Ishikawa (cell line): ENCODE data around the gene THSD4.

Source experiments
- CEBPB ChIP-seq: IDR thresholded peaks from 2 replicates; pipeline ENCODE4 v1.6.1; 2012
- CREB1 ChIP-seq: IDR thresholded peaks from 2 replicates; pipeline ENCODE4 v1.6.1; 2012; ENCODE audit warnings: low read depth
- EGR1 ChIP-seq: IDR thresholded peaks from 2 replicates; pipeline ENCODE4 v1.6.1; 2012
- EP300 ChIP-seq: IDR thresholded peaks from 2 replicates; pipeline ENCODE4 v1.6.1; 2012; ENCODE audit warnings: borderline replicate concordance
- FOXM1 ChIP-seq: IDR thresholded peaks from 2 replicates; pipeline ENCODE4 v1.6.1; 2012; ENCODE audit warnings: low read depth, borderline replicate concordance
- MAX ChIP-seq: IDR thresholded peaks from 2 replicates; pipeline ENCODE4 v1.6.1; 2012
- NFIC ChIP-seq: IDR thresholded peaks from 2 replicates; pipeline ENCODE4 v1.6.1; 2012
- RAD21 ChIP-seq: IDR thresholded peaks from 2 replicates; pipeline ENCODE4 v1.6.1; 2012; ENCODE audit warnings: low read depth
- REST ChIP-seq: IDR thresholded peaks from 2 replicates; pipeline ENCODE4 v1.6.1; 2012; ENCODE audit warnings: low read depth, mild to moderate bottlenecking
- TAF1 ChIP-seq: IDR thresholded peaks from 2 replicates; pipeline ENCODE4 v1.6.1; 2012; ENCODE audit warnings: low read depth, mild to moderate bottlenecking
- TCF12 ChIP-seq: IDR thresholded peaks from 2 replicates; pipeline ENCODE4 v1.6.1; 2012; ENCODE audit warnings: low read depth
- TEAD4 ChIP-seq: IDR thresholded peaks from 2 replicates; pipeline ENCODE4 v1.6.1; 2012
- USF1 ChIP-seq: IDR thresholded peaks from 2 replicates; pipeline ENCODE4 v1.6.1; 2012
- YY1 ChIP-seq: IDR thresholded peaks from 2 replicates; pipeline ENCODE4 v1.6.1; 2012; ENCODE audit warnings: low read depth
- ZBTB7A ChIP-seq: IDR thresholded peaks from 2 replicates; pipeline ENCODE4 v1.6.1; 2012; ENCODE audit warnings: low read depth

The THSD4 gene

DNA sequence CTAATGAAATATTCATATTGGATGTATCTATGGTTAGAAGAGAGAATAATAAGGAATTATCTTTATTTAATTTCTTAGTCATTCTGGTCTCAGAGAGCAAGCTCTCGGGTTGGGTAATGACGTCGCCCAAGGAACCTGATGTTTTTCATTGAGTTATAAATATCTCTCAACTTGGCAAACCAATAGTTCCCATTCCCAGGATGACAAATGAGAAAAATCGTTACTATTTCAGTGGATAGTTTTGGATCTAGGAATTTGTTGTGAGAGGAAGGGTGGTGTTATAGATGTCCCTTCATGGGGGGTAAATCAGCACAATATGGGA, 532.2 kb downstream of the THSD4 start:
- TF ChIP-seq EGR1 (no peak), USF1 (no peak), NFIC (no peak), REST (no peak), FOXM1 (no peak), TCF12 (no peak), EP300 (no peak), YY1 (no peak), CREB1 (no peak), ZBTB7A (no peak), CEBPB (no peak), TAF1 (no peak)

- TF ChIP-seq CEBPB = no peak
- no peak for TF ChIP-seq NFIC
- no peak for TF ChIP-seq YY1
- TF ChIP-seq FOXM1 = no peak
- no peak for TF ChIP-seq TCF12
- TF ChIP-seq TAF1 = no peak
- no peak for TF ChIP-seq USF1
- TF ChIP-seq MAX = no peak
- no peak for TF ChIP-seq CREB1
- no peak for TF ChIP-seq EGR1
- TF ChIP-seq REST = no peak
These were observed 532.8 kb downstream of the THSD4 start for GRCh38 chr15:71648095-71648494.

- TF ChIP-seq EGR1 (no peak), TAF1 (no peak), YY1 (no peak), CEBPB (no peak), USF1 (no peak), REST (no peak), TEAD4 (no peak), CREB1 (no peak), EP300 (no peak)
These were observed 534.6 kb downstream of the THSD4 start for GRCh38 chr15:71649894-71650293.

DNA sequence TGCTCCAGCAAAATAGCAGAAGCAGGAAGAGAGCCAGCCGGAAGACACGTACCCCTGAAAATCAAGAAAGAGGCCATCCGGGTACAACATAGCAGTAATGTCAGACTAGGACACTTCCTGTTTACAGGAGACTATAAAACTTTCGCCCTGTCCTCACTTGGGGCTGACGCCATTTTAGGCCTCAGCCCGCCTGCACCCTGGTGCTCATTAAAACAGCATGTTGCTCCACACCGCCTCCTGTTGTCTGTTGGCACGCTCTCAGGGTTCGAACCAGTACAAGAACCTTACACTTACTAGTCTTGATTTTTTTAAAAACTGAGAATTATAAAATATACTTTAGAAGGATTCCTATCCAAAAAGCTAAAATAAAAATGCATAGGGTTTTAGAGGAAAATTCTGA, 535.3 kb downstream of the THSD4 start:
- TF ChIP-seq RAD21 (no peak), ZBTB7A (no peak), TCF12 (no peak), EGR1 (no peak), YY1 (no peak), EP300 (no peak), CEBPB (no peak), FOXM1 (no peak), REST (no peak), CREB1 (no peak)
